C4-2B (cell line): ENCODE data around the gene PARVA.

ENCODE experiments used
- H3K27ac ChIP-seq: fragments of 450-650 bp; 2 replicates; pipeline ENCODE4 v1.5.1; 2017
- CTCF ChIP-seq: fragments of 450-650 bp; conservative IDR thresholded peaks from 2 replicates; pipeline ENCODE4 v1.5.1; 2017; ENCODE audit warnings: mild to moderate bottlenecking
- ZFX ChIP-seq: fragments of 450-650 bp; IDR thresholded peaks from 2 replicates; pipeline ENCODE4 v1.6.1; 2017

PARVA gene

DNA sequence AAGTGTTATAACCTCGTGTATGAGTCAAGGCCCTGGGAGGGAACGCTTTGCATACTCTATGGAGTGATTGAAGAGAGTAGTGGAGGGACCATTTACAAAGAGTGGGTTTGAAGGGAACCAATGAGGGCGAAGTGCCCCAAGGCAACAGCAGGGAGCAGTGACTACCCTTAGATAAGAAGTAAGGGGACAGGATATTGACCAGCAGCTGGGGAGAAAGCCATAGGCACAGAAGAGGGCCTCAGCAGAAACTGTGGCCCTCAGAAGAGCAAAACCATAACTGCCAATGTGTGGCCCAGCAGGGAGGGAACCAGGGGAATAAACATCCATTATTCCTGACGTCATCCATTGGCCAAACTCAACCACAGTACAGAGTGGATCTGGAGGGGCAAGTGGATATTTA, 24.7 kb downstream of the PARVA start:
- H3K27ac ChIP-seq, result no peak overlapping the region
- TF ChIP-seq ZFX, result no peak
- no peak for TF ChIP-seq CTCF

GRCh38 chr11:12402691-12403120, 25.3 kb downstream of the PARVA start:
- no peak overlapping the region for H3K27ac ChIP-seq
- TF ChIP-seq CTCF, result no peak
- TF ChIP-seq ZFX, result no peak

GRCh38 chr11:12403122-12403996, 26.0 kb downstream of the PARVA start:
- TF ChIP-seq CTCF (no peak), ZFX (no peak)
- H3K27ac ChIP-seq, result no peak overlapping the region

GRCh38 chr11:12403997-12404350, 26.6 kb downstream of the PARVA start:
- H3K27ac ChIP-seq, result no peak overlapping the region
- TF ChIP-seq CTCF, result no peak
- TF ChIP-seq ZFX, result no peak

GRCh38 chr11:12404436-12404835, 27.1 kb downstream of the PARVA start:
- no peak overlapping the region for H3K27ac ChIP-seq
- TF ChIP-seq ZFX, result no peak
- no peak for TF ChIP-seq CTCF

- no peak overlapping the region for H3K27ac ChIP-seq
- TF ChIP-seq CTCF, result no peak
- no peak for TF ChIP-seq ZFX
These were observed 30.9 kb downstream of the PARVA start for GRCh38 chr11:12408156-12408770.

DNA sequence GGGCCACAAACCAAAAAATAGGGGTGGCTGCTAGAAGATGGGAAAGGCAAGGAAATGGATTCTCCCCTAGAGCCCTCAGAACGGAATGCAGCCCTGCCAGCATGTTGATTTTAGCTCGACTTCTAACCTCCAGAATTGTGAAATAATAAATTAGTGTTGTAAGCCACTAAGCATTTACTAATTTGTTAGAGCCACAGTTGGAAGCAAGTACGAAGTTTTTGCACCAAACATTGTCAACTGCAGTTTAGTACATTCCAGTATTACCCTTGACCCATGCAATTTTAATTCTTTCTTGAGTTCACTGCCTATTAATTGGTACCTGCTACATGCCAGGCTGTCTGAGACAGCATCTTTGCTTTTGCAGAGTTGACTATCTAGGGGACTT, 32.2 kb downstream of the PARVA start:
- TF ChIP-seq ZFX (no peak), CTCF (no peak)
- no peak overlapping the region for H3K27ac ChIP-seq
